K562 (cell line): ENCODE results near the gene EYA3. TPM values are rescaled to one million over a fixed set of nuclear protein-coding genes. Genes with fewer than 3 reads are reported as not detected.

Source experiments
- ADNP ChIP-seq: fragments of 200-800 bp; sonication (Bioruptor generic); IDR thresholded peaks from 2 replicates; pipeline ENCODE4 v1.6.1; 2016; ENCODE audit warnings: missing genetic modification characterization, missing compliant biosample characterization
- BHLHE40 ChIP-seq: IDR thresholded peaks from 2 replicates; pipeline ENCODE4 v1.6.1; 2011; ENCODE audit warnings: low read length, improper control_type of control experiment
- DACH1 ChIP-seq: fragments of 450-650 bp; IDR thresholded peaks from 2 replicates; pipeline ENCODE4 v1.6.1; 2018; ENCODE audit not compliant: partially characterized antibody
- IRF2 ChIP-seq: sonication (generic); formaldehyde crosslinking; IDR thresholded peaks from 2 replicates; pipeline ENCODE4 v1.8.1; 2022; ENCODE audit warnings: mild to moderate bottlenecking, missing genetic modification reagents
- NFIC ChIP-seq: fragments of 450-650 bp; IDR thresholded peaks from 2 replicates; pipeline ENCODE4 v1.6.1; 2017; ENCODE audit warnings: mild to moderate bottlenecking, inconsistent platforms
- SRF ChIP-seq, 2 experiments: fragments of 250-450, 450-650 bp in 1 of 2; sonication (Bioruptor Pico) in 1 of 2; sonication (generic) in 1 of 2; formaldehyde crosslinking; IDR thresholded peaks; 2 replicates each; pipeline versions ENCODE4 v1.5.0 to v1.5.1; 2020 to 2022; ENCODE audit warnings: mild to moderate bottlenecking in 1 of 2, missing genetic modification reagents in 1 of 2
- SRSF9 ChIP-seq: fragments of 200-400 bp; formaldehyde crosslinking; IDR thresholded peaks from 2 replicates; pipeline ENCODE4 v1.6.1; 2017; ENCODE audit warnings: low read depth, low read length, borderline replicate concordance
- STAG1 ChIP-seq: sonication (generic); formaldehyde crosslinking; IDR thresholded peaks from 2 replicates; pipeline ENCODE4 v1.5.0; 2020; ENCODE audit warnings: missing genetic modification reagents, borderline replicate concordance
- TFAM ChIP-seq: fragments of 250-450 bp; sonication (Bioruptor Pico); conservative IDR thresholded peaks from 2 replicates; pipeline ENCODE4 v1.5.0; 2021; ENCODE audit warnings: mild to moderate bottlenecking, moderate library complexity
- ZBTB1 ChIP-seq: sonication (generic); formaldehyde crosslinking; IDR thresholded peaks from 2 replicates; pipeline ENCODE4 v1.8.1; 2023; ENCODE audit warnings: missing genetic modification reagents, low read depth, mild to moderate bottlenecking, borderline replicate concordance
- ZBTB40 ChIP-seq, 2 experiments: fragments of 450-650 bp in 1 of 2; sonication (generic) in 1 of 2; formaldehyde crosslinking in 1 of 2; IDR thresholded peaks; 2 replicates each; pipeline versions ENCODE4 v1.7.1 to v1.9.0; 2016 to 2022; ENCODE audit warnings: inconsistent platforms in 1 of 2, mild to moderate bottlenecking in 1 of 2, missing genetic modification reagents in 1 of 2
- ZNF518B ChIP-seq: fragments of 250-450 bp; sonication (Bioruptor Pico); IDR thresholded peaks from 2 replicates; pipeline ENCODE4 v1.5.0; 2021; ENCODE audit warnings: mild to moderate bottlenecking, moderate library complexity
- polyA plus RNA-seq, 8 experiments: library from polyadenylated mRNA; depleted of rRNA in 4 of 8; stranded (reverse) in 5 of 8; unstranded in 3 of 8; fragments of >200 nt; fragmentation: Nextera tagmentation in 2 of 8; fragmentation: Illumina TruSeq in 1 of 8; extraction: Ambion mirVana in 2 of 8; extraction: Trizol in 1 of 8; gene quantifications; 2 replicates each; pipeline versions ENCODE4 v1.2.1 to v1.2.3, GENCODE V29; 2011 to 2014; ENCODE audit warnings: inconsistent platforms in 1 of 8, missing spikeins in 1 of 8
- total RNA-seq, 7 experiments: library from RNA; depleted of rRNA in 6 of 7; stranded (reverse); fragments of >200 nt in 6 of 7; fragmentation: Illumina TruSeq in 2 of 7; extraction: Trizol in 2 of 7; gene quantifications; 2 replicates each; pipeline versions ENCODE4 v1.2.1 to v1.2.3, GENCODE V29; 2011 to 2021; ENCODE audit warnings: low replicate concordance in 1 of 7

The EYA3 gene
- total and polyA plus RNA-seq, 9 of the 15 experiments (the other 6 are each of a cell fraction or from before 2014, with no cell fraction given): 21.7 to 64.0 (median 43.6) TPM

- TF ChIP-seq SRF (CRISPR knock-in tag; IDR thresholded peaks at IDR 0.05) (peak in 1 of 2 experiments; percentile 85; a peak in 2 of 4 replicates), ZBTB1 (CRISPR knock-in tag) (no peak), DACH1 (peak; percentile 14), TFAM (CRISPR knock-in tag) (no peak), ADNP (tag) (peak; percentile 32; the same call in 1 of the 2 replicates), ZNF518B (CRISPR knock-in tag) (no peak), SRSF9 (no peak), NFIC (peak; percentile 69), ZBTB40 (IDR thresholded peaks at IDR 0.05) (peak; percentile 42; the same call in 1 of the 2 replicates), ZBTB40 (CRISPR knock-in tag; IDR thresholded peaks at IDR 0.05) (no peak), IRF2 (CRISPR knock-in tag) (no peak), BHLHE40 (no peak), STAG1 (CRISPR knock-in tag) (no peak)
Measured at GRCh38 chr1:28132171-28133167, 44.1 kb upstream of the EYA3 start (continued).
